B cell (primary cell): ENCODE measurements around the gene HES6. TPM values are rescaled to one million over a fixed set of nuclear protein-coding genes. Genes with fewer than 3 reads are reported as not detected.
A peak's percentile ranks its signal among the peaks of the same experiment; 100 is the strongest.

Experiments used
- ATAC-seq: fragments of 200-7000 bp; cut with Tn5 transposase; one replicate; pipeline ENCODE4 v1.10.0; 2021; ENCODE audit warnings: low read depth, mild to moderate bottlenecking, moderate number of reproducible peaks, moderate library complexity
- CTCF ChIA-PET: fragments of 350-600 bp; sonication (Branson Sonifier 250); formaldehyde crosslinking; loops from one replicate; lab custom pipeline; 2021; ENCODE audit warnings: antibody characterized with exemption, inconsistent platforms; lab: Charles Lee
- POLR2A ChIA-PET: fragments of 350-600 bp; sonication (Branson Sonifier 250); formaldehyde crosslinking; loops from one replicate; lab custom pipeline; 2021; ENCODE audit warnings: antibody characterized with exemption; lab: Charles Lee
- DNase-seq: peaks from one replicate; pipeline ENCODE4 v3.0.0; 2013
- H2AFZ ChIP-seq: 2 replicates; pipeline ENCODE4 v1.6.1; 2012; ENCODE audit warnings: mild to moderate bottlenecking, low read depth, low read length; ENCODE audit not compliant: insufficient read depth, poor library complexity, severe bottlenecking
- H3K27ac ChIP-seq, 2 donors: 1 replicate in 1 of 2; 2 replicates in 1 of 2; pipeline ENCODE4 v1.5.1; 2012 to 2013; ENCODE audit warnings: low read length in 2 of 2, mild to moderate bottlenecking in 2 of 2, moderate library complexity in 1 of 2
- H3K27me3 ChIP-seq, 4 experiments: fragments of 200-600 bp in 1 of 4; sonication (generic) in 1 of 4; replicated peaks in 1 of 4; 1 replicate in 2 of 4; 2 replicates in 2 of 4; pipeline versions ENCODE4 v1.6.1 to v1.7.0; 2013 to 2016; ENCODE audit warnings: low read length in 3 of 4, mild to moderate bottlenecking in 2 of 4, mixed read lengths in 1 of 4, moderate library complexity in 1 of 4; ENCODE audit not compliant: insufficient read depth in 4 of 4, control insufficient read depth in 3 of 4; ENCODE audit errors: control extremely low read depth in 1 of 4
- H3K36me3 ChIP-seq, 2 experiments: replicated peaks in 1 of 2; 1 replicate in 1 of 2; 2 replicates in 1 of 2; pipeline versions ENCODE4 v1.6.1 to v1.7.1; 2013; ENCODE audit warnings: low read length in 1 of 2; ENCODE audit not compliant: insufficient read depth in 2 of 2, control insufficient read depth in 1 of 2; ENCODE audit errors: control extremely low read depth in 1 of 2, extremely low read depth in 1 of 2
- H3K4me1 ChIP-seq, 2 donors: fragments of 200-600 bp in 1 of 2; sonication (generic) in 1 of 2; 1 replicate in 1 of 2; 2 replicates in 1 of 2; pipeline versions ENCODE4 v1.5.1 to v1.6.1; 2013 to 2017; ENCODE audit warnings: low read length in 2 of 2; ENCODE audit not compliant: control insufficient read depth in 2 of 2, insufficient read depth in 2 of 2
- H3K4me2 ChIP-seq: replicated peaks from 2 replicates; pipeline ENCODE3; 2012; ENCODE audit warnings: mild to moderate bottlenecking, low read depth, low read length; ENCODE audit not compliant: poor library complexity, severe bottlenecking
- H3K4me3 ChIP-seq, 5 experiments: fragments of 200-600 bp in 1 of 5; sonication (generic) in 1 of 5; 1 replicate in 3 of 5; 2 replicates in 2 of 5; pipeline versions ENCODE4 v1.5.1 to v1.7.0; 2011 to 2016; ENCODE audit warnings: low read length in 4 of 5, mild to moderate bottlenecking in 4 of 5, low read depth in 2 of 5, control low read depth in 1 of 5, moderate library complexity in 1 of 5; ENCODE audit not compliant: insufficient read depth in 1 of 5; ENCODE audit errors: control extremely low read depth in 1 of 5, extremely low read depth in 1 of 5
- H3K79me2 ChIP-seq: fragments of 200-600 bp; sonication (generic); one replicate; pipeline ENCODE4 v1.6.0; 2016; ENCODE audit warnings: low read length; ENCODE audit not compliant: control insufficient read depth, insufficient read depth
- H3K9ac ChIP-seq: fragments of 200-600 bp; sonication (generic); 2 replicates; pipeline ENCODE4 v1.6.1; 2017; ENCODE audit warnings: mild to moderate bottlenecking, low read length, moderate library complexity
- H3K9me3 ChIP-seq, 3 donors: one replicate each; pipeline versions ENCODE4 v1.6.1 to v1.7.1; 2013; ENCODE audit warnings: low read length in 2 of 3; ENCODE audit not compliant: control insufficient read depth in 2 of 3, insufficient read depth in 1 of 3; ENCODE audit errors: control extremely low read depth in 1 of 3
- H4K20me1 ChIP-seq: 2 replicates; pipeline ENCODE4 v1.6.0; 2012; ENCODE audit warnings: mild to moderate bottlenecking, low read length; ENCODE audit not compliant: insufficient read depth, control insufficient read depth, poor library complexity, severe bottlenecking
- H3K27ac Mint-ChIP-seq: one replicate; pipeline ENCODE4 v1.8.0; 2021; ENCODE audit warnings: mixed read lengths
- H3K27me3 Mint-ChIP-seq: one replicate; pipeline ENCODE4 v1.8.0; 2021; ENCODE audit warnings: mixed read lengths
- H3K4me1 Mint-ChIP-seq: one replicate; pipeline ENCODE4 v1.8.0; 2021; ENCODE audit warnings: mixed read lengths
- H3K4me3 Mint-ChIP-seq: one replicate; pipeline ENCODE4 v1.8.0; 2021; ENCODE audit warnings: mixed read lengths
- H3K9me3 Mint-ChIP-seq: one replicate; pipeline ENCODE4 v1.8.0; 2022; ENCODE audit warnings: mixed read lengths; ENCODE audit not compliant: insufficient read depth
- EZH2 ChIP-seq: IDR thresholded peaks from 2 replicates; pipeline ENCODE4 v1.6.1; 2012; ENCODE audit warnings: borderline replicate concordance, low read depth, mild to moderate bottlenecking, moderate library complexity, low read length; ENCODE audit not compliant: insufficient read depth, poor library complexity, severe bottlenecking
- WGBS: methylation state at CpG from one replicate; pipeline ENCODE4 v1.1.5; 2013; ENCODE audit warnings: missing lambda C conversion rate; ENCODE audit not compliant: insufficient coverage; 5-methylcytosine and 5-hydroxymethylcytosine counted together
- intact Hi-C: fragments of 100-400 bp; cut with micrococcal nuclease; formaldehyde crosslinking; loops from one replicate; pipeline ENCODE4 v1.10.0; 2022
- polyA plus RNA-seq: library from polyadenylated mRNA; depleted of rRNA; stranded (reverse); fragments of >200 nt; gene quantifications from 2 replicates; pipeline ENCODE4 v1.2.3, GENCODE V29; 2012
- total RNA-seq, 2 donors: library from RNA; stranded (reverse); fragments of 120-200 nt in 1 of 2; gene quantifications; 1 replicate in 1 of 2; 2 replicates in 1 of 2; pipeline versions ENCODE4 v1.2.3 to v1.2.4, GENCODE V29; 2013 to 2022
- TF ChIP-seq, protein P1 (sequence below): fragments of 200-600 bp; IDR thresholded peaks from one replicate; pipeline ENCODE4 v1.8.0; 2022; ENCODE audit warnings: antibody characterized with exemption, mild to moderate bottlenecking

The HES6 gene
- total and polyA plus RNA-seq, 2 donors (not counting 1 experiment from before 2014, with no cell fraction given) = 6.5 to 14.3 TPM

DNA sequence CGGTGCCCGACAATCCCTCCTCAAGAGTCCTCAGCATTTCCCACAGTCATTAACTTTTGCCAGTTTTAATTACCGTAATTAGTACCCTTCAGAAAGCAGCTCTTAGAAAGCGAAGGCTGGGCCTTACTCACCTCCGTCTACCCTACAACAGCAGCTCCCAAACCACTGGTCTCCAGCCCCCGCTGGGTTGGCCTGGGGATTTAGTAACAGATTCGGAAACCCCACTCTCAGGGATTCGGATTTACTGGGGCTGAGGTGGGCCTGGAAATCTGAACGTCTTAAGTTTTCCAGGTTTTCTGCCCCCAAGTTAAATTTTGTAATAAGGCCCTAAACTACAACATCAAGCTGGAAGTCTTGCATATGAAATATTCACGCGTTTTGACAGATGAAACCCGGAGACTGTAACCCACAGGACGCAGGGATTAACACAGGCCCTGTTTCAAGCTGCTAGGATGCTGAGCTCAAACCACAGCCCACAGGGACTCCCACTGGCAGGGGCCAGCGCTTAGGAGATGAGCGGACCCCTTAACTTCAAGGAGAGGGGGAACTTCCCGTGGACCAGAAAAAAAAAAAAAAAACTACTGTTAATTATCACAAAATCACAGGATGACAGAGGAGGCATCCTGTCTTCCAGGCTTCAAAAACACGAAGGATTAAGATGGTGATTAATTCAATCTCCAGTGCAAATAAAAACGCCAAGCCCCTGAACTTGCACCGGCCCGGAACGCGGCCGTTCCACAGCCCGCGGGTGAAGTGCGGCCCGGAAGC lies 37.3 kb downstream of the HES6 start:
- H4K20me1 ChIP-seq = peaks cover 54% of the 10 kb centered on the region
- DNase-seq = no peak
- ATAC-seq = no peak
- H3K27me3 ChIP-seq = peaks cover 0 to 3% (median 0%) of the 10 kb centered on the region in 4 experiments
- Mint-ChIP-seq H3K27ac (peak overlapping the region; percentile 80), H3K27me3 (no peaks in the 10 kb centered on the region), H3K9me3 (no peaks in the 10 kb centered on the region), H3K4me1 (peaks cover 50% of the 10 kb centered on the region), H3K4me3 (peak overlapping the region; percentile 86)
- intact Hi-C loops = loop anchor here (1.0 to 2.0 kb wide), 6 partner anchors 28 to 236 kb away; no protein-coding TSS in a partner anchor
- POLR2A ChIA-PET = no interaction called here
- H3K9ac ChIP-seq = peak overlapping the region; percentile 86
- CTCF ChIA-PET = interaction anchor here (0.6 to 1.1 kb wide), 2 partner anchors 42 to 478 kb away, joined by 4 to 5 read pairs; no protein-coding TSS in a partner anchor
- peaks cover 0 to 3% (median 0%) of the 10 kb centered on the region in 3 donors for H3K9me3 ChIP-seq
- H3K27ac ChIP-seq = peak overlapping the region; percentile 44 to 93
- peak overlapping the region; percentile 42 to 72 (median 58) for H3K4me3 ChIP-seq
- peaks cover 23 to 31% of the 10 kb centered on the region in 2 donors for H3K4me1 ChIP-seq
- no peaks in the 10 kb centered on the region for H3K36me3 ChIP-seq
- peak overlapping the region; percentile 63 for H2AFZ ChIP-seq
- peaks cover 56% of the 10 kb centered on the region for H3K79me2 ChIP-seq
- TF ChIP-seq, protein P1, sequence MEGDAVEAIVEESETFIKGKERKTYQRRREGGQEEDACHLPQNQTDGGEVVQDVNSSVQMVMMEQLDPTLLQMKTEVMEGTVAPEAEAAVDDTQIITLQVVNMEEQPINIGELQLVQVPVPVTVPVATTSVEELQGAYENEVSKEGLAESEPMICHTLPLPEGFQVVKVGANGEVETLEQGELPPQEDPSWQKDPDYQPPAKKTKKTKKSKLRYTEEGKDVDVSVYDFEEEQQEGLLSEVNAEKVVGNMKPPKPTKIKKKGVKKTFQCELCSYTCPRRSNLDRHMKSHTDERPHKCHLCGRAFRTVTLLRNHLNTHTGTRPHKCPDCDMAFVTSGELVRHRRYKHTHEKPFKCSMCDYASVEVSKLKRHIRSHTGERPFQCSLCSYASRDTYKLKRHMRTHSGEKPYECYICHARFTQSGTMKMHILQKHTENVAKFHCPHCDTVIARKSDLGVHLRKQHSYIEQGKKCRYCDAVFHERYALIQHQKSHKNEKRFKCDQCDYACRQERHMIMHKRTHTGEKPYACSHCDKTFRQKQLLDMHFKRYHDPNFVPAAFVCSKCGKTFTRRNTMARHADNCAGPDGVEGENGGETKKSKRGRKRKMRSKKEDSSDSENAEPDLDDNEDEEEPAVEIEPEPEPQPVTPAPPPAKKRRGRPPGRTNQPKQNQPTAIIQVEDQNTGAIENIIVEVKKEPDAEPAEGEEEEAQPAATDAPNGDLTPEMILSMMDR = no peak
- no peak for TF ChIP-seq EZH2
- H3K4me2 ChIP-seq = peak overlapping the region; percentile 93
- 10% methylated on average over 17 of the region's 27 CpGs for WGBS

DNA sequence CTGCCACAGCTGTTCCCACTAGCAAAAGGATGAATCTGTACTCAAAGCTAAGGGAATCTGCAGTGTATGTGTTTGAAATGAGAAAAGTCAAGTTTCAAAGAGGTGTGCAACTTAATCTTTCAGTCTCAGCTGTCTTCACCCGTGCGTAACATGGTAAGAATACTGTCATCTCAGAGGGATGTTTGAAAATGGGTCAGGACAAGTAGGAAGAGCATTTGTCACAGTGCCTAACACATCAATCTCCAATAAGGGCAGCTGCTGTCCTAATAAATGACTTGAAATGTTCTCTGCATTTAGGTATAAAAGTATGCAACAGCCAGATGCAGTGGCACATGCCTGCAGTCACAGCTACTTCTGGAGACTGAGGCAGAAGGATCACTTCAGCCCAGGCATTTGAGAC lies 49.4 kb downstream of the HES6 start:
- Histone ChIP-seq H3K4me3 (no peak overlapping the region), H3K4me2 (no peak overlapping the region), H3K9ac (no peak overlapping the region), H3K27me3 (no peaks in the 10 kb centered on the region), H3K27ac (no peak overlapping the region), H4K20me1 (peaks cover 30% of the 10 kb centered on the region), H3K36me3 (peaks cover 8 to 81% of the 10 kb centered on the region in 2 experiments), H3K9me3 (no peaks in the 10 kb centered on the region), H3K79me2 (peaks cover 19% of the 10 kb centered on the region), H2AFZ (no peak overlapping the region), H3K4me1 (no peaks in the 10 kb centered on the region)
- WGBS = no CpG with 5 or more reads among the region's 2 CpGs
- TF ChIP-seq, protein P1 = no peak
- no peak for TF ChIP-seq EZH2
- Mint-ChIP-seq H3K9me3 (no peaks in the 10 kb centered on the region), H3K4me1 (peaks cover 2% of the 10 kb centered on the region), H3K4me3 (no peak overlapping the region), H3K27me3 (no peaks in the 10 kb centered on the region), H3K27ac (no peak overlapping the region)
- DNase-seq (no peak), ATAC-seq (no peak)
- intact Hi-C loops = no loop called here
- CTCF ChIA-PET = no interaction called here
- POLR2A ChIA-PET = no interaction called here
